GM19328 (cell line): ENCODE results near the gene RHOT2.
A peak's percentile ranks its signal among the peaks of the same experiment; 100 is the strongest.

Experiments used
- ATAC-seq: cut with Tn5 transposase; IDR thresholded peaks from one replicate; pipeline ENCODE4 v1.9.1; 2021; ENCODE audit warnings: mild to moderate bottlenecking, moderate library complexity; ENCODE audit not compliant: unreplicated experiment

The RHOT2 gene

GRCh38 chr16:667780-668518 is at the start of gene RHOT2:
Gene RHOT2, plus strand, starts transcription at chr16:668132. Its CDS starts 68 bp downstream, at chr16:668200.
- ATAC-seq, result peak; percentile 88

GRCh38 chr16:619476-620100 is 48.3 kb upstream of the RHOT2 start:
- no peak for ATAC-seq

DNA sequence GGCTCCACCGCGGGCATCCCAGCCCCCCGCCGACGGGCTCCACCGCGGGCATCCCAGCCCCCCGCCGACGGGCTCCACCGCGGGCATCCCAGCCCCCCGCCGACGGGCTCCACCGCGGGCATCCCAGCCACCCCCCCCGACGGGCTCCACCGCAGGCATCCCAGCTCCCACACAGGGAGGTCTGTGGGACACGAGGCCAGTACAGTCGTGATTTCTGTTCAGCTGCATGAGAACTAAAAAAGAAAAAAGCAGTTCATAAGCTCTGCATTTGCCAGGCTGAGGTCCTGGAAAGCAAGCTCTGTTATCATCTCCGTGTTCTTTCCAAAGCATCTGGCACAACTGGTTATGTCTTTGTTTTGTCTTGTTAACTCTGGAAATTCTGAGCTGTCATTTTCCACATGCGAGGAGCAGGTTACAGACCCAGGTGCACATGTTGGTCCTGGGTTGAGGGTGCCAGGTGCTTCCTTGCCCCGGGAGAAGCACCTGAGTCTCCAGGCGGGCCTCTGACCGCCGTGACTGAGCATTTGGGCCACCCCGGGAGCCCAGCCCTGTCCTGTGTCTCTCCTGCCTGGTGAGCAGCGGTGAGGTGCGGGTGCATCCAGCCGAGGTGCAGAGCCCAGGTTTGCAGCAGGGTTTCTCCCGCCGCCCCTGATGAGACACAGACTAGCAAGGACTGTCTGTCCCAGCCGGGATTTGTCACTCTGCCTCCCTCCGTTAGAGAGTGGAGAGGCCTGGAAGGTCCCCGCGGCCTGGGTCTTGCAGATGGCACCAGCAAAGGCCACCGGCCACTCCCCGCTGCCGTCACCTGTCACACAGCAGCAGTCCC is 47.0 kb upstream of the RHOT2 start:
- ATAC-seq, result no peak

DNA sequence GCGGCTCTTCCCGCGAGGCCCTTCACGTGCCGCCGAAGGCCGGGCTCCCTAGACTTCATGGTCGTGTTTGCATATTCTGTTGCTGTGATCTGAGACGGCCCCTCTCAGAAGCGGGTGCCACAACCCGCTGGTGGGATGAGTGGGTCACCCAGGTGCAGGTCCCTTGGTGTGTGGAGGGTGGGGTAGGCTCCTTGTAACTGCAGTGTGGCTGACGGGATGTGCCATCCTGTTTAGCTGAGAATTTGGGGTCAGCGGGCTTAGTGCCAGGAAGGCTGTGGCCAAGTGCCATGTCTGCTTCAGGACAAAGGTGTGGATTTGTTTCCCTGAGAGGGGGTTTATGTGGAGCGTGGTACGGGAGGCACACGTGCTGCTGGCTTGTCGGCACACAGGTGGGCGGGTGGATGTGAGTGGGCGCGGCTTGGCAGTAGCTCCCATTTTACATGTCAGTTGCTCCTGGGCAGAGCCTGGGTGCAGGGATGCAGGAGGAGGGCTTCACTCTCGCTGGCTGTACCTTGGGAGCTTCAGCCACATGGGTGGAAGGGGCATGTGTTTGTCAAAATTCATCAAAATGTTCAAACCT is 46.3 kb upstream of the RHOT2 start:
- ATAC-seq, result no peak

DNA sequence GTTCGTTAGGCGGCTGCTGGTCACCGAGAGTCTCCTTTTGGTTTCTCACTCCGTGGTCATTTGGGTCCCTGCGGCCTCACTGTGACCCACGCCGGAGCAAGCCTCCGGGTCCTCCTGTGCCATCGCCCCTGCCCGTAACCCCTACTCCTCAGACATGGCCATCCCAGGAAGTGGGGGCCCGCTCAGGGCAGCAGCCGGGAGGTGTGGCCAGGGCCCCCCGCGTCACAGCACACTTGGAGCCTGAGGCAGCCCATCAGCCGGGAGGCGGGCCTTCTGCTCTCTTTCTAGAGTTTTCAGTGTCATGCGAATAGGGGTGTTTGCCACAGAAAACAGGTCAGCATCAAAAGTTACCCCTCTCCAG is 45.0 kb upstream of the RHOT2 start:
- ATAC-seq, result no peak

- no peak for ATAC-seq
Observed at GRCh38 chr16:624526-625070, 43.3 kb upstream of the RHOT2 start.

DNA sequence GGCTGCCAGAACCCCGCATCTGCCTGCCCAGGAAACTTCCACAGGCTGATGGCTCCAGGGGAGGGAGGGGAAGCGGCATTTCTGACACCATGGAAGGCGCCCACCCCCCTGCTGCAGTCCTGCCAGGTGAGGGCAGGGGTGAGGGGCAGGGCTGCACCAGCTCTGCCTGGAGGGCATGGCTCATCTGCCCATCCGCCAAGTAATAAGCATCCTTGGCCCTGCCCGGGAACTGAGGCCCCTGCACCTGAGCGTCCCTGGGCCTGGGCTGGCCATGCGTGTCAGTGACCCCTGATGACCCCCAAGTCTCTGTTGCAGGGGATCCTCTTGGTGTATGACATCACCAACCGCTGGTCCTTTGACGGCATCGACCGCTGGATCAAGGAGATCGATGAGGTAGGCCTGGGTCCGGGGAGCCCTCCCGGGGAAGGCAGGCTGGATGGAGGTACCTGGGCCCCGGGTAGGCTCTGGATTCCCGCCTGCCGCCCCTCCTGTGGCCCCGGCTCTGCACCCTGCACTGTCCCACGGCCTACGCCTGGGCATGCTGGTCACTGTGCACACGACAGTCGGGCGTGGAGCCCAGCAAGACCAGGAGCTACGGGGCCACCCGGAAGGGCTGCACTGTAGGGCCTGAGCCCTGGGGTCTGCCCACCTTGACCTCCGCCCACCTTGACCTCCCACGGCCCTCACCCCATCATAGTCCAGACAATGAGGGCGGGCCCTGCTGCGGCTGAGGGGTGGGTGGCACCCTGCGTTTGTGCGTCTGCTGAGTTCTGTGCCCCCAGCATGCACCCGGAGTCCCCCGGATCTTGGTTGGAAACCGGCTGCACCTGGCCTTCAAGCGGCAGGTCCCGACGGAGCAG is 42.6 kb upstream of the RHOT2 start:
- no peak for ATAC-seq

- no peak for ATAC-seq
Observed at GRCh38 chr16:625977-626765, 41.8 kb upstream of the RHOT2 start.

DNA sequence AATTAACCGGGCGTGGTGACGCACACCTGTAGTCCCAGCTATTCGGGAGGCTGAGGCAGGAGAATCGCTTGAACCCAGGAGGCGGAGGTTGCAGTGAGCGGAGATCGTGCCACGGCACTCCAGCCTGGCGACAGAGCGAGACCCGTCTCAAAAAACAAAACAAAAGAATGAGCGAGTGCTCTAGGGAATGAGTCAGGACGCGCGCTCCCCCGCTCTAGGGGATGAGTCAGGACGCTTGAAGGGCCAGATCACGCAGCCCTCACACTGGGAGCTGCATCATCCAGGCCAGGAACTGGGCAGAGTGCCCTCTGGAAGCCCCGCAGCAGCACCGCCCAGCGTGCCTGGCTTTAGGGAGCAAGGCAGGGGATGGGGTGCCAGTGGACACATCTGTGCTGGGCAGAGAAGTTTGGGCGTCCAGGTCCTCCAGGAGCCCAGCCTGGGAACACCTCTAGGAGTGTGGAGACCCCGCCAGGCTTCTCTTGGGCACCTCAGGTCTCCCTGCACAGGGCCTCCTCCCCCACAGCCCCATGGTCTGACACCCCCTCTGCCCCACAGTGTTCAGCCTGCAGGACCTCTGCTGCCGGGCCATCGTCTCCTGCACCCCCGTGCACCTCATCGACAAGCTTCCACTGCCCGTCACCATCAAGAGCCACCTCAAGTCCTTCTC is 41.0 kb upstream of the RHOT2 start:
- ATAC-seq, result no peak

DNA sequence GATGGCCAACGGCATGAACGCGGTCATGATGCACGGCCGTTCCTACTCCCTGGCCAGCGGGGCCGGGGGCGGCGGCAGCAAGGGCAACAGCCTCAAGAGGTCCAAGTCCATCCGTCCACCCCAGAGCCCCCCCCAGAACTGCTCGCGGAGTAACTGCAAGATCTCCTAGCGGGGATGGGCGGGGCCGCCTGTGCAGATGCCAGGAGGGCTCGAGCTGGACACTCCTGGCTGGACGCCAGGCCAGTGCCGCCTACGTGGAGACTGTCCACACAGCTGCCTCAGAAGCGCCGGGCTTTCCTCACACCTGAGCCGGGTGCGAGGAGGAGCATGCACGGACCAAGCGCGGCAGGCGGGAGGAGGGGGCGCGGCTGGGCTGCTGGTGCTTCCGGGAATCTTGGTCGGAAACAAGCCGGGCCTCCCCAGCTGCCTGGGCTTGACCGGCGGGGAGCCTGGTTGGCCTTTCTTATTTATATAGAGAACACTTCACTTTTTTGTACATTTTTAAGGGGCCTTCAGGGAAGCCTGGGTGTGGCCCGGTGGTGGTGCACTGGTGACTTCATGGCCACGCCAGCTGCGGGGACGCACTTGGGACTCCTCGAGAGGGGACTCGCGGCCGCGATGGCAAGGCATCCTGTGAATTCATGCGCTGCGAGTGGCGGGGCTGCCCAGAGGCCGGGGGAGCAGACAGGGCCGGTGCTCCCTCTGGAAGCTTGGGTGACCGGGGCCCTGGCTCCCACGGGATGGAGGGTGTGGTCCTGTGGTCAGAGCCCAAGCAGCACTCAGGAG is 40.3 kb upstream of the RHOT2 start:
- ATAC-seq, result no peak

DNA sequence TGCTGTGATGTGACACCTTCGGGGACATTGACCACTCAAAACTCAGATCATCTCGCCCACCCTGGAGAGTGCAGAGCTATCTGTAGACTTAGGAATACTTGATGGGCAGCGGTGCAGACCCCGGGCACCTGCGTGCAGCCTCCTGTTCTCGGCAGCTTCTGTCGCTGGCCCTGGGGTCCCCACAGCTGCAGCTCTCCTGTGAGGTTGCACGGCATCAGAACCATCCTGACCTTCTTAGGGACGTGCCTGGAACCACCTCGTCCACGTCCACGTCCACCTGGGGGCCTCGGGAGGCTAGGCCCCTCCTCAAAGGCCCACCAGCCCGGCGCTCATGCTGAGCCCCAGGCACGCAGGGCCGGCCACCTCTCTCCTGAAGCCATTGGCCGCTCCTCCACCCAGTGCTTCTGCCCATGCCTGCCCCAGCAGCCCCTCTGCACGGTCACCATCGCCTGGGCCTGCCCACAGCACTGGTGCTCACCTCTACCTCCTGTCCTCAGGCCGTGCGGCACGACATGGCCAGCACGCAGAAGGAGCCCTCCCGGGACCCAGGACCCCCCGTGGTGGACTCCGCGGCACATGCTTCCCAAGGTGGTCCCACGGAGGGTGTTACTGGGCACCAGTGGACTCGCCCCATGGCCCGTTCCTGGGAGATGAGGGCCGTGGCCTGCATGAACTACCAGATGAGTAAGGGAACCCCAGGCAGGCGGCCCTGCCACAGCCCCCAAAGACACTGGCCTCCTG is 39.4 kb upstream of the RHOT2 start:
- ATAC-seq, result no peak

GRCh38 chr16:629185-629832 is 38.6 kb upstream of the RHOT2 start:
- no peak for ATAC-seq

- no peak for ATAC-seq
Observed at GRCh38 chr16:629833-630248, 38.1 kb upstream of the RHOT2 start.

DNA sequence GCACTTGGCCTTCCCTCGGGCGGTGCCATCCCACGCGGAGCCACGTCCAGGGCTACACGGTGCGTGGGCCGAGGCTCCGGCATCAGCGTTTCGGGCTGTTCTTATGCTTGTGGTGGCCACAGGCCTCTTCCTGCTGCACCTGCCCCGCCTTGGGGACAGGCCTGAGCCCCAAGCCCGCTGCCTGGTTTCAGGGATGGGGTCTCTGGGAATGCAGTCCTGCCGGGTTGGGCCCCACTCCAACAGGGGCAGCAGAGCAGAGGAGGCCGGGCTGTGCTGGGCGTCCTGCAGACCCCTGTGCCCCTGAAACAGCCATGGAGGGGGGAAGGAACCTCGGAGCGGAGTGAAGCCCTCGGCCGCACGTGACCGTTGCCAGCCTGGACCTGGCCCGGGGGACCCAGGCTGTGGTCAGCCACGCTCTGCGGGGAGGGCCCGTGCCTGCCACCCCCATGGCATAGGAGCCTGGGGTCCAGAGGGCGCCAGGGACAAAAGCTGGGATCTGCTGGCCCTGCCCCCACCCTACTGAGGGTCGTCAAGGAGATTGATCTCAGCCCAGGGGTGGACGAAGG is 37.6 kb upstream of the RHOT2 start:
- ATAC-seq, result no peak

GRCh38 chr16:630815-631405 is 37.0 kb upstream of the RHOT2 start, which contains the start of gene WFIKKN1:
Gene WFIKKN1, plus strand, starts transcription at chr16:630985. Its CDS starts 269 bp downstream, at chr16:631254.
- no peak for ATAC-seq

GRCh38 chr16:631808-632358 is 36.0 kb upstream of the RHOT2 start:
- ATAC-seq, result no peak
